Liver (tissue), 9 donors: ENCODE data around the gene TAOK2. TPM values are rescaled to one million over a fixed set of nuclear protein-coding genes. Genes with fewer than 3 reads are reported as not detected.

Source experiments
- DNase-seq: peaks from one replicate; pipeline ENCODE4 v3.0.0-alpha.2; 2017; ENCODE audit warnings: low spot score
- H3K27ac ChIP-seq, 2 donors: one replicate each; pipeline ENCODE4 v1.7.0; 2013; ENCODE audit warnings: inconsistent platforms in 2 of 2, low read length in 2 of 2, control low read depth in 1 of 2, low read depth in 1 of 2, mild to moderate bottlenecking in 1 of 2
- H3K27me3 ChIP-seq, 4 donors: one replicate each; pipeline versions ENCODE4 v1.6.1 to v1.7.0; 2013; ENCODE audit warnings: low read length in 3 of 4, inconsistent platforms in 1 of 4, mild to moderate bottlenecking in 1 of 4, moderate library complexity in 1 of 4; ENCODE audit not compliant: control insufficient read depth in 4 of 4, insufficient read depth in 4 of 4
- H3K36me3 ChIP-seq, 4 donors: one replicate each; pipeline versions ENCODE4 v1.6.1 to v1.7.0; 2013; ENCODE audit warnings: low read length in 3 of 4, mild to moderate bottlenecking in 3 of 4, low read depth in 1 of 4, moderate library complexity in 1 of 4; ENCODE audit not compliant: control insufficient read depth in 4 of 4, insufficient read depth in 3 of 4
- H3K4me1 ChIP-seq, 4 donors: one replicate each; pipeline versions ENCODE4 v1.6.1 to v1.7.0; 2013; ENCODE audit warnings: low read length in 3 of 4, mild to moderate bottlenecking in 3 of 4, moderate library complexity in 1 of 4; ENCODE audit not compliant: control insufficient read depth in 4 of 4, insufficient read depth in 4 of 4
- H3K4me3 ChIP-seq, 3 donors: one replicate each; pipeline versions ENCODE4 v1.6.1 to v1.7.0; 2013; ENCODE audit warnings: low read length in 3 of 3, control low read depth in 1 of 3, low read depth in 1 of 3, mild to moderate bottlenecking in 1 of 3
- H3K9ac ChIP-seq, 2 donors: one replicate each; pipeline ENCODE4 v1.7.0; 2013; ENCODE audit warnings: low read length in 2 of 2, mild to moderate bottlenecking in 2 of 2, moderate library complexity in 2 of 2, control low read depth in 1 of 2, low read depth in 1 of 2
- H3K9me3 ChIP-seq, 4 donors: one replicate each; pipeline versions ENCODE4 v1.6.1 to v1.7.0; 2013; ENCODE audit warnings: low read length in 3 of 4; ENCODE audit not compliant: control insufficient read depth in 4 of 4
- ATF3 ChIP-seq: IDR thresholded peaks from 2 replicates; pipeline ENCODE4 v1.6.1; 2016; ENCODE audit warnings: antibody characterized with exemption
- EGR1 ChIP-seq, 2 donors: IDR thresholded peaks; 2 replicates each; pipeline ENCODE4 v1.6.1; 2016 to 2018; ENCODE audit warnings: antibody characterized with exemption in 2 of 2, low read depth in 2 of 2
- FOXA1 ChIP-seq: IDR thresholded peaks from 2 replicates; pipeline ENCODE4 v1.6.1; 2016; ENCODE audit warnings: antibody characterized with exemption
- GABPA ChIP-seq, 2 donors: IDR thresholded peaks in 1 of 2; conservative IDR thresholded peaks in 1 of 2; 2 replicates each; pipeline ENCODE4 v1.6.1; 2016; ENCODE audit warnings: antibody characterized with exemption in 2 of 2, mild to moderate bottlenecking in 1 of 2, moderate library complexity in 1 of 2
- HNF4A ChIP-seq, 2 donors: conservative IDR thresholded peaks; 2 replicates each; pipeline ENCODE4 v1.6.1; 2016; ENCODE audit warnings: antibody characterized with exemption in 2 of 2, mild to moderate bottlenecking in 2 of 2
- JUND ChIP-seq, 2 donors: IDR thresholded peaks; 2 replicates each; pipeline ENCODE4 v1.6.1; 2016; ENCODE audit warnings: antibody characterized with exemption in 2 of 2
- MAX ChIP-seq: IDR thresholded peaks from 2 replicates; pipeline ENCODE4 v1.6.1; 2016; ENCODE audit warnings: antibody characterized with exemption
- NR2F2 ChIP-seq: IDR thresholded peaks from 2 replicates; pipeline ENCODE4 v1.6.1; 2016; ENCODE audit warnings: antibody characterized with exemption
- RAD21 ChIP-seq, 2 donors: IDR thresholded peaks; 2 replicates each; pipeline ENCODE4 v1.6.1; 2016; ENCODE audit warnings: antibody characterized with exemption in 2 of 2, mild to moderate bottlenecking in 2 of 2
- SP1 ChIP-seq: IDR thresholded peaks from 2 replicates; pipeline ENCODE4 v1.6.1; 2018; ENCODE audit warnings: antibody characterized with exemption, mild to moderate bottlenecking
- TAF1 ChIP-seq: conservative IDR thresholded peaks from 2 replicates; pipeline ENCODE4 v1.6.1; 2016; ENCODE audit warnings: antibody characterized with exemption, mild to moderate bottlenecking
- YY1 ChIP-seq: IDR thresholded peaks from 2 replicates; pipeline ENCODE4 v1.6.1; 2016; ENCODE audit warnings: antibody characterized with exemption, mild to moderate bottlenecking
- ZBTB33 ChIP-seq: IDR thresholded peaks from 2 replicates; pipeline ENCODE4 v1.6.1; 2016; ENCODE audit warnings: antibody characterized with exemption
- WGBS: extraction: QIAGEN DNeasy Blood & Tissue Kit; methylation state at CpG from one replicate; pipeline ENCODE4 v1.1.7; 2013; 5-methylcytosine and 5-hydroxymethylcytosine counted together
- polyA plus RNA-seq, 2 donors: library from polyadenylated mRNA; stranded (reverse) in 1 of 2; unstranded in 1 of 2; fragments of 200-250 nt in 1 of 2; fragments of >200 nt in 1 of 2; fragmentation: Nextera tagmentation in 1 of 2; extraction: Ambion mirVana in 1 of 2; gene quantifications; one replicate each; pipeline versions ENCODE4 v1.2.1 to v1.2.3, GENCODE V29; 2013 to 2015
- total RNA-seq, 2 donors: library from RNA; depleted of rRNA; stranded (reverse); fragments of >200 nt; gene quantifications; one replicate each; pipeline ENCODE4 v1.2.3, GENCODE V29; 2014
- TF ChIP-seq, protein P1 (sequence below): IDR thresholded peaks from 2 replicates; pipeline ENCODE4 v1.6.1; 2016; ENCODE audit warnings: antibody characterized with exemption, mild to moderate bottlenecking
- TF ChIP-seq, protein P2 (sequence below): fragments of 150-350 bp; IDR thresholded peaks from 2 replicates; pipeline ENCODE4 v1.5.1; 2017; ENCODE audit warnings: improper control_type of control experiment, low read depth, low read length; ENCODE audit not compliant: missing input control
- donor health status: healthy.
- donor health status: healthy.
- donor health status: healthy.
- donor health status: healthy.
- donor health status: healthy.

TAOK2 gene
- total and polyA plus RNA-seq, 4 donors: 2.2 to 27.9 (median 16.0) TPM

GRCh38 chr16:29993903-29994599 lies 20.4 kb downstream of the TAOK2 start:
- no peaks in the 10 kb centered on the region for H3K9me3 ChIP-seq
- H3K9ac ChIP-seq: no peak overlapping the region
- H3K4me1 ChIP-seq: peaks cover 2 to 26% (median 18%) of the 10 kb centered on the region in 4 donors
- no peak for TF ChIP-seq TAF1
- no peak for TF ChIP-seq SP1
- TF ChIP-seq HNF4A (conservative IDR thresholded peaks at IDR 0.05): no peak
- no peak for TF ChIP-seq MAX
- no peak for DNase-seq
- peaks cover 5 to 36% (median 13%) of the 10 kb centered on the region in 4 donors for H3K36me3 ChIP-seq
- H3K27ac ChIP-seq: no peak overlapping the region
- 90% methylated on average over 9 of the region's 9 CpGs for WGBS
- H3K4me3 ChIP-seq: no peak overlapping the region
- H3K27me3 ChIP-seq: no peaks in the 10 kb centered on the region

- peak; percentile 83 for DNase-seq
- Histone ChIP-seq H3K4me1 (peaks cover 2 to 26% (median 18%) of the 10 kb centered on the region in 4 donors), H3K9ac (peak overlapping the region in 1 of 2 donors; percentile 100), H3K9me3 (no peaks in the 10 kb centered on the region), H3K4me3 (peak overlapping the region; percentile 65 to 98 (median 74)), H3K27ac (peak overlapping the region; percentile 99 to 100), H3K27me3 (no peaks in the 10 kb centered on the region), H3K36me3 (peaks cover 1 to 33% (median 13%) of the 10 kb centered on the region in 4 donors)
- no peak for TF ChIP-seq GABPA (IDR thresholded peaks at IDR 0.05 in 1 of 2, conservative IDR thresholded peaks at IDR 0.05 in 1 of 2)
- TF ChIP-seq RAD21 (IDR thresholded peaks at IDR 0.05): no peak
- TF ChIP-seq, protein P1, sequence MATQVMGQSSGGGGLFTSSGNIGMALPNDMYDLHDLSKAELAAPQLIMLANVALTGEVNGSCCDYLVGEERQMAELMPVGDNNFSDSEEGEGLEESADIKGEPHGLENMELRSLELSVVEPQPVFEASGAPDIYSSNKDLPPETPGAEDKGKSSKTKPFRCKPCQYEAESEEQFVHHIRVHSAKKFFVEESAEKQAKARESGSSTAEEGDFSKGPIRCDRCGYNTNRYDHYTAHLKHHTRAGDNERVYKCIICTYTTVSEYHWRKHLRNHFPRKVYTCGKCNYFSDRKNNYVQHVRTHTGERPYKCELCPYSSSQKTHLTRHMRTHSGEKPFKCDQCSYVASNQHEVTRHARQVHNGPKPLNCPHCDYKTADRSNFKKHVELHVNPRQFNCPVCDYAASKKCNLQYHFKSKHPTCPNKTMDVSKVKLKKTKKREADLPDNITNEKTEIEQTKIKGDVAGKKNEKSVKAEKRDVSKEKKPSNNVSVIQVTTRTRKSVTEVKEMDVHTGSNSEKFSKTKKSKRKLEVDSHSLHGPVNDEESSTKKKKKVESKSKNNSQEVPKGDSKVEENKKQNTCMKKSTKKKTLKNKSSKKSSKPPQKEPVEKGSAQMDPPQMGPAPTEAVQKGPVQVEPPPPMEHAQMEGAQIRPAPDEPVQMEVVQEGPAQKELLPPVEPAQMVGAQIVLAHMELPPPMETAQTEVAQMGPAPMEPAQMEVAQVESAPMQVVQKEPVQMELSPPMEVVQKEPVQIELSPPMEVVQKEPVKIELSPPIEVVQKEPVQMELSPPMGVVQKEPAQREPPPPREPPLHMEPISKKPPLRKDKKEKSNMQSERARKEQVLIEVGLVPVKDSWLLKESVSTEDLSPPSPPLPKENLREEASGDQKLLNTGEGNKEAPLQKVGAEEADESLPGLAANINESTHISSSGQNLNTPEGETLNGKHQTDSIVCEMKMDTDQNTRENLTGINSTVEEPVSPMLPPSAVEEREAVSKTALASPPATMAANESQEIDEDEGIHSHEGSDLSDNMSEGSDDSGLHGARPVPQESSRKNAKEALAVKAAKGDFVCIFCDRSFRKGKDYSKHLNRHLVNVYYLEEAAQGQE: no peak
- no peak for TF ChIP-seq NR2F2
- TF ChIP-seq YY1: no peak
- no peak for TF ChIP-seq FOXA1
- no peak for TF ChIP-seq EGR1 (IDR thresholded peaks at IDR 0.05; ENCODE audit: low read depth in 2 of 2)
- no peak for TF ChIP-seq ZBTB33
- no peak for TF ChIP-seq ATF3
- no peak for TF ChIP-seq JUND (IDR thresholded peaks at IDR 0.05)
- no peak for TF ChIP-seq MAX
- TF ChIP-seq TAF1: no peak
- TF ChIP-seq, protein P2, sequence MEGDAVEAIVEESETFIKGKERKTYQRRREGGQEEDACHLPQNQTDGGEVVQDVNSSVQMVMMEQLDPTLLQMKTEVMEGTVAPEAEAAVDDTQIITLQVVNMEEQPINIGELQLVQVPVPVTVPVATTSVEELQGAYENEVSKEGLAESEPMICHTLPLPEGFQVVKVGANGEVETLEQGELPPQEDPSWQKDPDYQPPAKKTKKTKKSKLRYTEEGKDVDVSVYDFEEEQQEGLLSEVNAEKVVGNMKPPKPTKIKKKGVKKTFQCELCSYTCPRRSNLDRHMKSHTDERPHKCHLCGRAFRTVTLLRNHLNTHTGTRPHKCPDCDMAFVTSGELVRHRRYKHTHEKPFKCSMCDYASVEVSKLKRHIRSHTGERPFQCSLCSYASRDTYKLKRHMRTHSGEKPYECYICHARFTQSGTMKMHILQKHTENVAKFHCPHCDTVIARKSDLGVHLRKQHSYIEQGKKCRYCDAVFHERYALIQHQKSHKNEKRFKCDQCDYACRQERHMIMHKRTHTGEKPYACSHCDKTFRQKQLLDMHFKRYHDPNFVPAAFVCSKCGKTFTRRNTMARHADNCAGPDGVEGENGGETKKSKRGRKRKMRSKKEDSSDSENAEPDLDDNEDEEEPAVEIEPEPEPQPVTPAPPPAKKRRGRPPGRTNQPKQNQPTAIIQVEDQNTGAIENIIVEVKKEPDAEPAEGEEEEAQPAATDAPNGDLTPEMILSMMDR: no peak
- WGBS: 16% methylated on average over 24 of the region's 24 CpGs
These were observed 21.1 kb downstream of the TAOK2 start for GRCh38 chr16:29994600-29995323.
